Skin of body (tissue), 3 donors: ENCODE measurements around the gene MBNL2. TPM values are rescaled to one million over a fixed set of nuclear protein-coding genes. Genes with fewer than 3 reads are reported as not detected.

Source experiments
- DNase-seq: peaks from one replicate; lab custom pipeline; 2025; lab: John Stamatoyannopoulos, UW
- small RNA-seq: library from RNA; depleted of rRNA; stranded (forward); fragments of <200 nt; gene quantifications from one replicate; pipeline ENCODE3, GENCODE V24; 2014; ENCODE audit warnings: low replicate concordance
- total RNA-seq: library from RNA; depleted of rRNA; stranded (reverse); fragments of >200 nt; gene quantifications from one replicate; pipeline ENCODE4 v1.2.3, GENCODE V29; 2014

MBNL2 gene
- total RNA-seq, 1 donor from 2014 or later, result 73.4 TPM

GRCh38 chr13:97440598-97441170 is 218.6 kb downstream of the MBNL2 start:
- no peak for DNase-seq

- no peak for DNase-seq
These were observed 219.2 kb downstream of the MBNL2 start for GRCh38 chr13:97441368-97441767.

Small RNA genes within 50 kb of the gene (small RNA-seq; reads per million reads assigned to genes)
- gene AL442067.1, result not detected
- gene RNA5SP37, result not detected

Other genes starting within 250 kb of the MBNL2 start
- 0.59 TPM for gene OXGR1, start 227.9 kb upstream of the MBNL2 start, total RNA-seq
- 36.3 TPM for gene RAP2A, start 211.8 kb downstream of the MBNL2 start, total RNA-seq